ENCODE data around the gene ANKH.

ANKH gene

DNA sequence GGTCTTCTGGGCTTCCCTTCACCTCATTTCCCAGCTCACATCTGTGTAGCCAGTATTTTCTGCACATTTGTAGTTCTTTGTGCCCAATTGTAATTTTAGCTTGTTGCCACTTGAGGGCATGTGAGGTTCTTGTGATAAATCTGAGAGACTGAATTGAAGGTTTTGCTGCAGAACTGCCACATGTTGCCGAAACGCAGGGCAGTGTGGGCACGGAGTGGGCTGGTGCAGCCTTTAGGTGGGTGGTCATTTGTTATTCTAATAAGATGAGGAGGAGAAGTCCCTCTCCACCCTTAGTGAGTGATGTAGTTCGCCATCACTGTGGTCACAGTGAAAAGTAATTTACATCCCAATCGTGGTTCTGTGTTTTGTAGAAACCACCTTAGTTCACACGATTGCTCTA, 185.8 kb downstream of the ANKH start:
- peak; percentile 53 for DNase-seq (ENCODE audit: low read depth)

- no peak for DNase-seq (ENCODE audit: low read depth)
Measured at GRCh38 chr5:14684757-14685156, 186.8 kb downstream of the ANKH start.

DNA sequence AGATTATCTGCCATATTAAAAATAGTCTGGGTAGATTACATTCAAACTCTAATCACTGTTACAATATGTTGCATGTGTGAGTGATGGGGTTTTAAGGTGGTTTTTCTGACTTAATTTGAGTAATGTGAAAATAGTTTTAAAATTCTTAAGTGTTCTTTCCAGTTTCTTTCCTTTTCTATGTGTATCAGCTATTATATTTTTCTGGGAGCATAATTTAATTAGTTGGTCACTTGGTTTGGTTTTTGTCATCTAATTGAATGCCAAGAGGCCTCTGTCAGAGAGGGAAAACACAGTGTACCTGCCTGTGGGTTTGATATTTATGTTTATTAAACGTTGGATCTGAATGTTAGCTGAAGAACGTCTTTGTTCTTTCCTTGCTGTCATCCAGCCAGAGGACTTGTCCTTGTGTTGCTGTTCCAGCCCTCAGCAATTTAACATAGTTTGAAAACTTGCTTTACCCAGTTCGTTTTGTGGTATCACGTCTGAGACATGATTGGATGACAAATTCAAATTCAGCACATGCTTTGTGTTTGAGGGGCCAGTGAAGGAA, 187.6 kb downstream of the ANKH start:
- DNase-seq (ENCODE audit: low read depth): no peak

- no peak for DNase-seq (ENCODE audit: low read depth)
Measured at GRCh38 chr5:14681236-14681752, 190.3 kb downstream of the ANKH start.

DNA sequence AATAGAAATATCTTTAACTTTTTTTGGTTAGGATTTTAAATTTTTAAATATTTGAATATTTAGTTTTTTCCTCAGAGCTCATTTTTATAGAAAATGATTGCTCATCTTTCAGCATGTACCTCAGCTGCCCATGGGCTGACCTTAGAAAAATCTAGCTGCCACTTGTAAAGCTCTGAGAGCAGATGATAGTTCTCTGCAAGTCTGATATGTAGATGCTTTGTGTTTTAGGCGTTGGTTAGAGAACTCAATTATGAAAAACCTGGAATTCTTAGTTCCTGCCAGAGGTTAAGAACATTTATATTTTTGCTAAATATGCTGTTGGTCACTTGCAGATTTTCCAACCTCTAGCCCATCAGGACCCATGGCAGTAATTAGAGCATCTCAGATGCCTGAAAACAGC, 192.0 kb downstream of the ANKH start:
- no peak for DNase-seq (ENCODE audit: low read depth)

GRCh38 chr5:14678773-14679334, 192.7 kb downstream of the ANKH start:
- DNase-seq (ENCODE audit: low read depth): no peak

GRCh38 chr5:14676320-14676719, 195.3 kb downstream of the ANKH start:
- DNase-seq (ENCODE audit: low read depth): peak; percentile 14

DNA sequence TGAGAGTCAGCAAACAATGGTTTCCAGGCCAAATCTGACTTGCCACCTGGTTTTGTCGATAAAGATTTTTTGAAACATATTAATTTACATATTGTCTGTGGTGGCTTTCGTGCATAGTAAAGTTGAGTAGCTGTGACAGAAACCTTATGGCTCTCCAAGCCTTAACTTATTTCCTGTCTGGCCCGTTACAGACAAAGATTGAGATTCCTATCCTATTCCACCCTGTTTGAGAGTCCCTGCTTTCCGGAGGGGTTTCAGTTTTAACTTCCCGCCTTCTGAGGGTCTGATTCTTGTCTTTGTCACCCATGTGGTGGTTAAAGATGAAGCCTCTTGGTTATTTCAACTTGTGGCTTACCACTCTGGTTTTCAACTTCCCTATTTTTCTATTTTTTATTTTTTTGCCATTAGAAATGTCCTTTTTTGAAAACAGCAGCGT, 195.7 kb downstream of the ANKH start:
- DNase-seq (ENCODE audit: low read depth): no peak

DNA sequence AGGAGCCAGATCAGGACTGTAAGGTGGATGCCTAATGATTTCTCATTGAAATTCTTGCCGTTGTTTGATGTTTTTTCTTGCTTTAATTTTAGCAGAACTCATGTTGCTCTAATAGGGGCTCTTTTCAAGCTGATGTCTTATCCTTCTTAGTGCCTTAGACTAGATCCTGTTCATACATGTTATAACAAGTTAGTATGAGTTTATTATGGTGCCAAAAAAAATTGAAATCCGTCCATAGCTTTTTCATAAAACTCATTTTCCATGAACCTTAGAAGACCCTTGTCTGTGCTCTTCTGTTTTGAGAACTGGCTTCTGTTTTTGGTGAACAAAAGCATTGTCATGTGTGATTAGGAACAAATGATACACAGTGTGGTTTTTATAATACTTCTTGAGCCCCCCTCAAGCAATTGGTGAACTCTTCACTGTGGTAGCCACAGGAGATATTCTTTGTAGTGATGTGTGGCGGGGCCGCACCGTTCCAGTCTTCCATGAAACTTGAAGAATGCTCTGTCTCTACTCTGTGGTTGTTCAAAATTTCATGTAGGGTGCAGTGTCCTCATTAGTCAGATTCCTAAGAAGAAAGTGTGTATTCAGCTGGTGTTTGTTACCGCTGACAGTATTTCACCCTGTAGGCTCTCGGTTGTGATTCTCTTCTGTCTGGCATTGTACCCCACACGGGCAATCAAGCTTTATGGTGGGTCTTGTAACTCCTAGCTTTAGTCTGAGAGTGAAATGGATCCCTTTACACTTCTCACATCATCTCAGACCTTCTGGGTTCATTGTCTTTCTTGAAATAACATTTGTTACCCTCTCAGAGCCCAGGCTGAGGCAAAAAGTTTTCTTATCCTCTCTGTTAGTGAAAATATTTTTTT, 196.4 kb downstream of the ANKH start:
- DNase-seq (ENCODE audit: low read depth): no peak

DNA sequence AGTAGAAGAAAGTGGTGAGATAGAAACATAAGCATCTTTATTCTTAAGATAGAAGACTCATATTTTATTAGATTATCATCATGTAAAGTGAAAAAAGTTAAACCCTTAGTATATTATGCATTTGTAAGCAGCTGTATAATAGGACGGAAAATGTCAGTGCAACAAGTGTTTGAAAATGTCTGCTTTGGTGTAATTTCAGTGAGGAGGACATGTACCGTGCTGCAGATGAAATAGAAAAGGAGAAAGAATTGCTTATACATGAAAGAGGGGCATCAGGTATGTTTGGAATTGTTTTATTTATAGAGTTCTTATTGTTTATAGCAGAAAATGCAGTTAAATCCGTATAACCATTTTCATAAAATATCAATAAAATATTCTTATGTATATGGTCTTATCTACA, 198.1 kb downstream of the ANKH start:
- DNase-seq (ENCODE audit: low read depth): no peak

DNA sequence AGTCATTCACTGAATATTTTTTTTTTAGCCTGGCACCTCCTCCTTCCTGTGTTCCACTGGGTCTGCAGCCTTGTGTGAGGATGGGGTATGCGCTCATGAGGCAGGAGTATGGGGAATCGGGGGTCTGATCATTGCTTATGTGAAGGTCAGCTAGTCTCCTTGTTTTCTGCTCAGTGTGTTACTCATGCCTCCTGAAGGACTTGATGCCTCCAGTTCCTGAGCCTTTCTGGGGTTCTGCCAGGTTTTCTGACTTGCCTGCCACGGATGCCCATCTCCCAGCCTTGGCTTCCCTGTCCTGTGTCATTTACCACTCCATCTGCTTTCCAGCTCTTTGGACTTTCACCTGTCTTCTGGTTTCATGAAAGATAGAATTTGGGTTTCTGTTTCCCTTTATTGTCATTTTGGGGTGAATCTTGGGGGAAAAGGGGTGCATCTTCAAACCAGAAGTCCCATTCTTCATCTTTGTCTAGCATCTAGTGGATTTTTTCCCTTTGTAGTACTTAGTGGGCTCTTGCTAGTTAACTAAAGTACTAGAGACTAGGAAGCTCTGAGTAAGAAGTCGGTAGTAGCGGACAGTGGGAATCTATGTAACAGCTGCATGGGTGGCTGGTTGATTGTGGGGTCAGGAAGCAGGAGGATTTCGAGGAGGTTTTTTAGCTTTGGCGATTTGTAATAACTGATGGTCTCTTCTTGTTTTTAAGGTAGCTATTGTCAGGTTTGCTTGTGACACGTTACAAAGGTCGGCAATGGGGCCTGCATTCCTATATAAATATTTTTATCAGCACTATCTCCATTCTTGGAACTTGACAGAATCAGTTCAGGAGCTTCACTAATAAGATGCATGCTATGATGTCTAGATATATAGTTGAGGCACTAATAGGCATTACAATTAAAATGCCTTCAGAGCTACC, 198.8 kb downstream of the ANKH start:
- no peak for DNase-seq (ENCODE audit: low read depth)

- no peak for DNase-seq (ENCODE audit: low read depth)
Measured at GRCh38 chr5:14672082-14672481, 199.5 kb downstream of the ANKH start.

DNA sequence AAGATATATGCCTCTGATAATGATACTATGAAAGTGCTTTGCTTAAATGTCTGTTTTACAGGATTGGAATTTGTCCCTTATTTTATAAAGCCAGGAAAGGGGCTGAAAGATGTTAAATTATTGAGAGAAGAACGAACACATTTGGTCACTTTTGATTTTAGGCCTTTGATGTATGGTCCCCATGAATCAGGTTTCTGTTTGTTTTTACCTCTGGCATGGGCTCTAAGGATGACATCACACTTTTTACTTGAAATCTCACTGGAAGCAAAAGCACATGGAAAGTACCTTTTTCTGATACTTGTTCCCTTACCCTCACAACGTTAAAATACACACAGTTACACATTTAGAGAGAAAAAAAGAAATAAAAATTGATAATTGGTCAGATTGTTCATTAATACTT, 200.2 kb downstream of the ANKH start:
- no peak for DNase-seq (ENCODE audit: low read depth)

DNA sequence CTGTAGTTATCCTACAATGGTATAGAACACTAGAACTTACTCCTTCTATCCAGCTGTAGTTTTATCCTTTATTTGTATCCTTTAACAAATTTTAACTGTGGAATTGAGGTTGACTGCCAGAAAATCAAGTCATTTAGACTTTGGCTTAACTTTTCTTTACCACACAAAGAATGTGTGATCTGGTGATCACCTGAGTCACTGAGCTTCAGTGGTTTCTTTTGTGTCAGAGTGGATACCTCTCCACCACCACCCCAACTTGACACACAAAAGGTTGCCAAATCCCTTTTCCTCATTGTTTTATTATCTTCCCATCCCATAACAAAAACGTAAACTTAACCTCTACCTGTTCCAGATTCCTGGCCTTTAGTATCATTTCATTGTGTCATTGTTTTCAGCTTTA, 201.6 kb downstream of the ANKH start:
- DNase-seq (ENCODE audit: low read depth): no peak

DNA sequence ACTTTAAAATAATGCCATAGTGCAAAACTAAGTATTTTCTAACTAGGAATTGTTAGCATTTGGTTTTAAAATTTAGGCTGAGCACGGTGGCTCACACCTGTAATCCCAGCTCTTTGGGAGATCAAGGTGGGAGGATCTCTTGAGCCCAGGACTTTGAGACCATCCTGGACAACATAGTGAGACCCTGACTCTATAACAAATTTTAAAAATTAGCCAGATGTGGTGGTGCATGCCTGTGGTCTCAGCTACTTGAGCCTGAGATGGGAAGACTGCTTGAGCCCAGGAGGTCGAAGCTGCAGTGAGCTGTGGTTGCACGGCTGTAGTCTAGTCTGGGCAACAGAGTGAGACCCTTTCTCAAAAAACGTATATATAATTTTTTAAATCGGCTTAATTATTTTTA, 202.2 kb downstream of the ANKH start:
- DNase-seq (ENCODE audit: low read depth): no peak

GRCh38 chr5:14668181-14668591, 203.4 kb downstream of the ANKH start:
- DNase-seq (ENCODE audit: low read depth): no peak

GRCh38 chr5:14667770-14668169, 203.8 kb downstream of the ANKH start:
- no peak for DNase-seq (ENCODE audit: low read depth)

DNA sequence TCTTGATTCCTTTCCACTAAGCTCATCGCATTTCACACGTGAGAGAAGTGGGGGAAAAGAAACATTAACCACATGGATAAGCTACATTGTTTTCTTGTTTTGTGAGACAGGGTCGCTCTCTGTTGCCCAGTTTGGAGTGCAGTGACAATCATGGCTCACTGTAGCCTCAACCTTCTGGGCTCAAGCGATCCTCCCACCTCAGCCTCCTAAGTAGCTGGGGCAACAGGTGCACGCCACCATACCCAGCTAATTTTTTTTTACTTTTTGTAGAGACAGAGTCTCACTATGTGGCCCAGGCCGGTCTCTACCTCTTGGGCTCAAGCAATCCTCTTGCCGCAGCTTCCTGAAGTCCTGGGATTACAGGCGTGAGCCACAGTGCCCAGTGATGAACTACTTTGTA, 204.3 kb downstream of the ANKH start:
- DNase-seq (ENCODE audit: low read depth): no peak

- no peak for DNase-seq (ENCODE audit: low read depth)
Measured at GRCh38 chr5:14666357-14666756, 205.2 kb downstream of the ANKH start.

GRCh38 chr5:14665949-14666348, 205.6 kb downstream of the ANKH start:
- no peak for DNase-seq (ENCODE audit: low read depth)

DNA sequence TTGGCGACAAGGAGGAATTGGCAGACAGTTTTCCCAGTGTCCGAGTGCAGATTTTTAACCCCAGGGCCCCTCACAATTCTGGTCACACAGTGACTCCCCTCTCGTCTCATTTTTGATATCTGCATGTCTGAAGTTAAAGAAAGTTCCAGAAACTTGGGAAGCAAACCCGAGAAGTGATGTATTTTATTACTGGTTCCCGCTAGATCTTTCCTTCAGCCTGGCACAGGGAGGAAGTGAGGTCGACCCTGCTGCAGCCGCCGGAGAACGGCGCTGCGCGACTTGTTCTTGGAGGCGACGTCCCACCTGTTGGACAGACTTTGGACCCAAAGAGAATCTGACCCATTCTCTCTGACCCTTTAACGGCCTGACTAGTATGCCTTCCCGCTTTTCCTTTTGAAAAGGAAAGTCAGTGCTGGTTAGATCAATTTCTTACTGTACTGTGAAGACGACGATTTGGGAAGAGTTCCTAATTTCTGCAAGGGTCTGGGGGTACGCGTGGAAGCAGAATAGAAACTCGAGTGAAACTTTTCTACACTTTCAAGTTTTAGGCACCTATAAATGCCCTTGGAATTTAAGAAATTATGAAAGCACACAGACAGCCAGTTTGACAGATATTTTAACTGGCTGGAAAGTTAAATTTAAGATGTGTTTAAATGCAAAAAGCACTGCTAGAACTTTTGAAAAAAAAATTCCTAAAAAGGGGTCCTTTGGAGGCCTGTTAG, 206.3 kb downstream of the ANKH start:
- peak; percentile 14 for DNase-seq (ENCODE audit: low read depth)

Data from fibroblast of gingiva (primary cell).